ENCODE data around the gene ARHGAP28. TPM values are rescaled to one million over a fixed set of nuclear protein-coding genes. Genes with fewer than 3 reads are reported as not detected.

The ARHGAP28 gene
- total RNA-seq, 1 donor from 2014 or later = 7.6 TPM

- H3K4me1 ChIP-seq = peaks cover 27% of the 10 kb centered on the region
- DNase-seq (ENCODE audit: extremely low spot score in 2 of 2) = no peak
- TF ChIP-seq CTCF (IDR thresholded peaks at IDR 0.05) (no peak), POLR2AphosphoS5 (IDR thresholded peaks at IDR 0.05; ENCODE audit: insufficient read depth in 1 of 2, low read depth in 1 of 2) (no peak)
- peak overlapping the region; percentile 91 for H3K27ac ChIP-seq
- intact Hi-C loops (cut with DNase I) = no loop called here
- H3K27me3 ChIP-seq = no peaks in the 10 kb centered on the region
- no peak overlapping the region for H3K4me3 ChIP-seq
- no peaks in the 10 kb centered on the region for H3K9me3 ChIP-seq
- H3K36me3 ChIP-seq = no peaks in the 10 kb centered on the region
Observed at GRCh38 chr18:6728331-6728730, 1.2 kb upstream of the ARHGAP28 start.

GRCh38 chr18:6728809-6729246 lies 688 bp upstream of the ARHGAP28 start:
- H3K27ac ChIP-seq = peak overlapping the region; percentile 91
- no peaks in the 10 kb centered on the region for H3K27me3 ChIP-seq
- no peak for DNase-seq (ENCODE audit: extremely low spot score in 2 of 2)
- no peaks in the 10 kb centered on the region for H3K9me3 ChIP-seq
- H3K36me3 ChIP-seq = no peaks in the 10 kb centered on the region
- peak overlapping the region; percentile 69 to 72 for H3K4me3 ChIP-seq
- TF ChIP-seq POLR2AphosphoS5 (IDR thresholded peaks at IDR 0.05; ENCODE audit: insufficient read depth in 1 of 2, low read depth in 1 of 2) (no peak), POLR2A (IDR thresholded peaks at IDR 0.05) (no peak), CTCF (IDR thresholded peaks at IDR 0.05) (no peak)
- intact Hi-C loops (cut with DNase I) = no loop called here
- H3K4me1 ChIP-seq = peaks cover 27% of the 10 kb centered on the region

- TF ChIP-seq CTCF (IDR thresholded peaks at IDR 0.05) = no peak
- TF ChIP-seq POLR2AphosphoS5 (IDR thresholded peaks at IDR 0.05; ENCODE audit: insufficient read depth in 1 of 2, low read depth in 1 of 2) = no peak
- TF ChIP-seq POLR2A (IDR thresholded peaks at IDR 0.05) = no peak
- Histone ChIP-seq H3K27me3 (no peaks in the 10 kb centered on the region), H3K9me3 (no peaks in the 10 kb centered on the region), H3K36me3 (no peaks in the 10 kb centered on the region), H3K4me3 (peak overlapping the region; percentile 69 to 72), H3K27ac (peak overlapping the region; percentile 91), H3K4me1 (peaks cover 27% of the 10 kb centered on the region)
- intact Hi-C loops (cut with DNase I) = no loop called here
- no peak for DNase-seq (ENCODE audit: extremely low spot score in 2 of 2)
Observed at GRCh38 chr18:6730416-6731221, 1.1 kb downstream of the ARHGAP28 start.

- DNase-seq (ENCODE audit: extremely low spot score in 2 of 2) = no peak
- peak overlapping the region; percentile 50 for H3K27ac ChIP-seq
- peak overlapping the region in 1 of 2 donors; percentile 72 for H3K4me3 ChIP-seq
- intact Hi-C loops (cut with DNase I) = no loop called here
- no peak for TF ChIP-seq CTCF (IDR thresholded peaks at IDR 0.05)
- no peaks in the 10 kb centered on the region for H3K36me3 ChIP-seq
- H3K9me3 ChIP-seq = no peaks in the 10 kb centered on the region
- peaks cover 27% of the 10 kb centered on the region for H3K4me1 ChIP-seq
- H3K27me3 ChIP-seq = no peaks in the 10 kb centered on the region
Observed at GRCh38 chr18:6731222-6731596, 1.7 kb downstream of the ARHGAP28 start.

GRCh38 chr18:6732952-6733351 lies 3.4 kb downstream of the ARHGAP28 start:
- peaks cover 27% of the 10 kb centered on the region for H3K4me1 ChIP-seq
- TF ChIP-seq POLR2A (IDR thresholded peaks at IDR 0.05) (no peak), CTCF (IDR thresholded peaks at IDR 0.05) (no peak), POLR2AphosphoS5 (IDR thresholded peaks at IDR 0.05; ENCODE audit: insufficient read depth in 1 of 2, low read depth in 1 of 2) (no peak)
- no peak for DNase-seq (ENCODE audit: extremely low spot score in 2 of 2)
- no peak overlapping the region for H3K4me3 ChIP-seq
- H3K27ac ChIP-seq = peak overlapping the region; percentile 50
- H3K36me3 ChIP-seq = no peaks in the 10 kb centered on the region
- intact Hi-C loops (cut with DNase I) = no loop called here
- H3K9me3 ChIP-seq = no peaks in the 10 kb centered on the region
- H3K27me3 ChIP-seq = no peaks in the 10 kb centered on the region

Data from vagina (tissue), 2 donors.